ENCODE data around the gene LPP. TPM values are rescaled to one million over a fixed set of nuclear protein-coding genes. Genes with fewer than 3 reads are reported as not detected.

LPP gene
- total and polyA plus RNA-seq, 8 donors = 8.0 to 885 (median 305) TPM

DNA sequence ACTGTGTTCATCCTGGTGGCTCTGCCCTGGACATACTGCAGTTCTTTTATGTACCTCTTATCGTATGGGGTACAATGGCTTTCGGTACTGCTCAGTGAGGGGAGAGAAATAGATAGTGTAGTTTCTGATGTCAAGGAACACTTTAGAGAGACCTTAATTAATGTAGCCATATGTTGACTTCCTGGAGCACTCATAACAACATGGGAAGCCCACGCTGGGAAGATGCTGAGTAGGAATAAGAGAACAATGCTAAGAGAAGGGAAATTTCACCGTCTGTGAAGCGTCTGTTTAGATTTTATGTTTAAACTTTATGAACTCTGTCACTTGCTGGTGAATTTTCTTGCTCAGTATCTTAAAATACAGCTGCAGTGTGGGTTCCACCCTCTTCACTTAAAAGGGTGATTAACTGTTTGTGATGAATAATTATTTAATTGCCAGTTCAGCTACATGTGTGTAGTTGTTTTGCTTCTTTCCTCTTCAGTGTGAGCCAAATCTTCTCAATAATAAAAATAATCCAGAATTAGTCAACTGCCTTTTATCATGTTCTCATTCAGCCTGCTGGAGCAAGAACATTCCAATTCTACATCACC, 644.7 kb downstream of the LPP start:
- Histone ChIP-seq H3K27me3 (no peaks in the 10 kb centered on the region), H3K4me1 (peaks cover 0 to 41% (median 26%) of the 10 kb centered on the region in 4 donors), H3K36me3 (no peaks in the 10 kb centered on the region), H3K27ac (peak overlapping the region in 3 of 5 donors; percentile 3 to 19 (median 18)), H3K4me3 (no peak overlapping the region), H3K9me3 (no peaks in the 10 kb centered on the region)
- WGBS, 5 donors = 67 to 79% (median 73%) methylated on average over 5 of the region's 5 CpGs
- TF ChIP-seq POLR2AphosphoS5 (IDR thresholded peaks at IDR 0.05) = no peak
- TF ChIP-seq, protein P1, sequence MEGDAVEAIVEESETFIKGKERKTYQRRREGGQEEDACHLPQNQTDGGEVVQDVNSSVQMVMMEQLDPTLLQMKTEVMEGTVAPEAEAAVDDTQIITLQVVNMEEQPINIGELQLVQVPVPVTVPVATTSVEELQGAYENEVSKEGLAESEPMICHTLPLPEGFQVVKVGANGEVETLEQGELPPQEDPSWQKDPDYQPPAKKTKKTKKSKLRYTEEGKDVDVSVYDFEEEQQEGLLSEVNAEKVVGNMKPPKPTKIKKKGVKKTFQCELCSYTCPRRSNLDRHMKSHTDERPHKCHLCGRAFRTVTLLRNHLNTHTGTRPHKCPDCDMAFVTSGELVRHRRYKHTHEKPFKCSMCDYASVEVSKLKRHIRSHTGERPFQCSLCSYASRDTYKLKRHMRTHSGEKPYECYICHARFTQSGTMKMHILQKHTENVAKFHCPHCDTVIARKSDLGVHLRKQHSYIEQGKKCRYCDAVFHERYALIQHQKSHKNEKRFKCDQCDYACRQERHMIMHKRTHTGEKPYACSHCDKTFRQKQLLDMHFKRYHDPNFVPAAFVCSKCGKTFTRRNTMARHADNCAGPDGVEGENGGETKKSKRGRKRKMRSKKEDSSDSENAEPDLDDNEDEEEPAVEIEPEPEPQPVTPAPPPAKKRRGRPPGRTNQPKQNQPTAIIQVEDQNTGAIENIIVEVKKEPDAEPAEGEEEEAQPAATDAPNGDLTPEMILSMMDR (IDR thresholded peaks at IDR 0.05) = no peak
- intact Hi-C loops (cut with DNase I; ENCODE audit: low total_unique reads) = no loop called here
- DNase-seq = no peak

DNA sequence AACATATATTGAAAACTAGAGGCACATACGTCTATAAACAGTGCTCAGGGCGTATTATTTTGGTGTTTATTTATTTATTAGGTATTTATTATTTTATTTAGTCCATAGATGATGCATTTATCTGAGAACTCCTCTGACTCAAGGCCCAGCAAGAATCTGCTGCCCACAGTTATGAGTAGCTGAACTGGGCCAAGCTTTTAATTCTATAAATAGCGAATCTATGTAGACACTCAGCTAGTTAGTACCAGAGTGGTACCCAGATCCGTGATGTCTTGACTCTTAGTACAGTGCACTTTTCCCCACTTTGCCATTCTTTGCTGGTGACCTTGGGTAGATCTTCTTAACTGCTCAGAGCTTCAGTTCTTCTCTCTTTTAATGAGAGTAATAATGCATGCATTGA, 647.4 kb downstream of the LPP start:
- H3K4me3 ChIP-seq = no peak overlapping the region
- no peaks in the 10 kb centered on the region for H3K36me3 ChIP-seq
- intact Hi-C loops (cut with DNase I; ENCODE audit: low total_unique reads) = no loop called here
- peaks cover 0 to 1% (median 0%) of the 10 kb centered on the region in 4 donors for H3K9me3 ChIP-seq
- no peak for TF ChIP-seq EP300 (IDR thresholded peaks at IDR 0.05)
- no peak for TF ChIP-seq POLR2A (IDR thresholded peaks at IDR 0.05)
- no peak for TF ChIP-seq POLR2AphosphoS5 (IDR thresholded peaks at IDR 0.05)
- TF ChIP-seq, protein P1 (IDR thresholded peaks at IDR 0.05) = no peak
- no peaks in the 10 kb centered on the region for H3K27me3 ChIP-seq
- 91 to 95% (median 94%) methylated on average over 4 of the region's 4 CpGs for WGBS, 5 donors
- DNase-seq = no peak
- H3K4me1 ChIP-seq = peaks cover 0 to 33% (median 22%) of the 10 kb centered on the region in 4 donors
- no peak overlapping the region for H3K27ac ChIP-seq

DNA sequence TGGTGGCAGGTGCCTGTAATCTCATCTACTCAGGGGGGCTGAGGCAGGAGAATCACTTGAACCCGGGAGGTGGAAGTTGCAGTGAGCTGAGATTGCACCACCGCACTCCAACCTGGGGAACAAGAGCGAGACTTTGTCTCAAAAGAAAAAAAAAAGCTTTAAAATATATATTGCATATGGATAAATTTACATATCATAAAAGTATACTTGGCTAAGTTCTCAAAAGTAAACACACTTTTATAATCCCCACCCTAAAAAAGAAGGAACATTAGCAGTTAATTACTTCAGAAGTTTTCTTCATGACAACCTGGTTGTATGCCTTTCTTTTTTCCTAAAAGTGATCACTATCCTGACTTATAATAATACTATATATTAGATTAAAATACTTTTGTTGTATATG, 648.7 kb downstream of the LPP start:
- TF ChIP-seq, protein P1 (IDR thresholded peaks at IDR 0.05) = no peak
- TF ChIP-seq POLR2AphosphoS5 (IDR thresholded peaks at IDR 0.05) (no peak), EP300 (IDR thresholded peaks at IDR 0.05) (no peak), POLR2A (IDR thresholded peaks at IDR 0.05) (no peak)

DNA sequence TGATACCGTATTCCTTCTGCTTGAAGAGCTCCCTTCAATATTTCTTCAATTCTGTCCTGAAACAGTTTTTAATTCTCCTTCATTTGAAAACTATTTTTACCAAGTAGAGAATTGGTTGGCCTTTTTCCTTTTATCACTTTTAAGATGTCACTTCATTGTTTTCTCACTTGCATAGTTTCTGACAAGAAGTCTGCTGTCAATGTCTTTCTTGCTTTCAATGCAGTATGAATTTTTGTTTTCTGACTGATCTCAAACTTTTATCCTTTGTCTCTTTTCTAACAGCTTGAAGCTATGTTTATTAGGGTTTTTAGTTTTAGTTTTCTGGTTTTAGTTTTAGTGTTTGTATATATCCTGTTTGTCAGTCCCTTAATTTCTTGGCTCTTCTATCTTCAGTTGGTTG, 653.0 kb downstream of the LPP start:
- intact Hi-C loops (cut with DNase I; ENCODE audit: low total_unique reads) = no loop called here
- H3K4me1 ChIP-seq = no peaks in the 10 kb centered on the region
- H3K27ac ChIP-seq = no peak overlapping the region
- 90 to 100% (median 100%) methylated on average over 1 of the region's 1 CpG for WGBS, 5 donors
- H3K4me3 ChIP-seq = no peak overlapping the region
- no peak for DNase-seq
- no peaks in the 10 kb centered on the region for H3K36me3 ChIP-seq
- peaks cover 0 to 26% (median 14%) of the 10 kb centered on the region in 4 donors for H3K9me3 ChIP-seq
- H3K27me3 ChIP-seq = no peaks in the 10 kb centered on the region
- TF ChIP-seq, protein P1 (IDR thresholded peaks at IDR 0.05) = no peak
- no peak for TF ChIP-seq POLR2AphosphoS5 (IDR thresholded peaks at IDR 0.05)
- no peak for TF ChIP-seq EP300 (IDR thresholded peaks at IDR 0.05)
- TF ChIP-seq POLR2A (IDR thresholded peaks at IDR 0.05) = no peak

More for the DNA sequence above, 648.7 kb downstream of the LPP start:
- no peaks in the 10 kb centered on the region for H3K27me3 ChIP-seq
- intact Hi-C loops (cut with DNase I; ENCODE audit: low total_unique reads) = no loop called here
- WGBS, 5 donors = 78 to 98% (median 95%) methylated on average over 3 of the region's 3 CpGs
- no peak for DNase-seq
- H3K4me1 ChIP-seq = peaks cover 0 to 22% (median 14%) of the 10 kb centered on the region in 4 donors
- peaks cover 0 to 14% (median 8%) of the 10 kb centered on the region in 4 donors for H3K9me3 ChIP-seq
- H3K4me3 ChIP-seq = no peak overlapping the region
- no peak overlapping the region for H3K27ac ChIP-seq
- H3K36me3 ChIP-seq = no peaks in the 10 kb centered on the region

Data from stomach (tissue), 9 donors.